Karpas-422 (cell line): ENCODE data around the gene APRT. TPM values are rescaled to one million over a fixed set of nuclear protein-coding genes. Genes with fewer than 3 reads are reported as not detected.

ENCODE experiments used
- DNase-seq: peaks from one replicate; pipeline ENCODE4 v3.0.0-alpha.2; 2015
- H2AFZ ChIP-seq: fragments of 200-600 bp; sonication (generic); 2 replicates; pipeline ENCODE4 v1.6.1; 2014; ENCODE audit warnings: antibody characterized with exemption, low read length, mixed read lengths
- H3K27ac ChIP-seq: fragments of 200-600 bp; sonication (generic); 2 replicates; pipeline ENCODE4 v1.5.1; 2014; ENCODE audit warnings: mild to moderate bottlenecking, low read length, moderate library complexity
- H3K27me3 ChIP-seq: fragments of 200-600 bp; sonication (generic); 2 replicates; pipeline ENCODE4 v1.6.1; 2014; ENCODE audit warnings: low read length, mixed read lengths
- H3K36me3 ChIP-seq: fragments of 200-600 bp; sonication (generic); 2 replicates; pipeline ENCODE4 v1.6.1; 2014; ENCODE audit warnings: low read length, mixed read lengths; ENCODE audit not compliant: insufficient read depth
- H3K4me1 ChIP-seq: fragments of 200-600 bp; sonication (generic); 2 replicates; pipeline ENCODE4 v1.6.1; 2014; ENCODE audit warnings: mild to moderate bottlenecking, low read length, mixed read lengths
- H3K4me2 ChIP-seq: fragments of 200-600 bp; sonication (generic); 2 replicates; pipeline ENCODE4 v1.6.1; 2014; ENCODE audit warnings: low read length, low read depth, mild to moderate bottlenecking; ENCODE audit not compliant: poor library complexity, severe bottlenecking
- H3K4me3 ChIP-seq: fragments of 200-600 bp; sonication (generic); 2 replicates; pipeline ENCODE4 v1.5.1; 2014; ENCODE audit warnings: mild to moderate bottlenecking, antibody characterized with exemption, low read length, mixed read lengths
- H3K79me2 ChIP-seq: fragments of 200-600 bp; sonication (generic); 2 replicates; pipeline ENCODE4 v1.6.1; 2014; ENCODE audit warnings: mild to moderate bottlenecking, low read length, mixed read lengths
- H3K9ac ChIP-seq: fragments of 200-600 bp; sonication (generic); 2 replicates; pipeline ENCODE4 v1.6.0; 2014; ENCODE audit warnings: low read length
- H3K9me2 ChIP-seq: fragments of 200-600 bp; sonication (generic), shearing (Covaris generic); replicated peaks from 2 replicates; pipeline ENCODE4 v1.6.0; 2014; ENCODE audit warnings: mild to moderate bottlenecking, low read length, moderate library complexity; ENCODE audit not compliant: insufficient read depth
- H3K9me3 ChIP-seq: fragments of 300-700, 200-600 bp; sonication (generic); 2 replicates; pipeline ENCODE4 v1.6.1; 2014; ENCODE audit warnings: low read length, mixed read lengths
- H4K20me1 ChIP-seq: fragments of 200-600 bp; sonication (generic); 2 replicates; pipeline ENCODE4 v1.6.1; 2014; ENCODE audit warnings: mild to moderate bottlenecking, antibody characterized with exemption, low read length, low read depth; ENCODE audit not compliant: insufficient read depth
- total RNA-seq: library from RNA; depleted of rRNA; stranded (reverse); fragments of >200 nt; shearing (Covaris generic); gene quantifications from 2 replicates; pipeline ENCODE4 v1.2.3, GENCODE V29; 2014; ENCODE audit warnings: low replicate concordance

APRT gene
- total RNA-seq, 1 experiment from 2014 or later: 193 TPM

DNA sequence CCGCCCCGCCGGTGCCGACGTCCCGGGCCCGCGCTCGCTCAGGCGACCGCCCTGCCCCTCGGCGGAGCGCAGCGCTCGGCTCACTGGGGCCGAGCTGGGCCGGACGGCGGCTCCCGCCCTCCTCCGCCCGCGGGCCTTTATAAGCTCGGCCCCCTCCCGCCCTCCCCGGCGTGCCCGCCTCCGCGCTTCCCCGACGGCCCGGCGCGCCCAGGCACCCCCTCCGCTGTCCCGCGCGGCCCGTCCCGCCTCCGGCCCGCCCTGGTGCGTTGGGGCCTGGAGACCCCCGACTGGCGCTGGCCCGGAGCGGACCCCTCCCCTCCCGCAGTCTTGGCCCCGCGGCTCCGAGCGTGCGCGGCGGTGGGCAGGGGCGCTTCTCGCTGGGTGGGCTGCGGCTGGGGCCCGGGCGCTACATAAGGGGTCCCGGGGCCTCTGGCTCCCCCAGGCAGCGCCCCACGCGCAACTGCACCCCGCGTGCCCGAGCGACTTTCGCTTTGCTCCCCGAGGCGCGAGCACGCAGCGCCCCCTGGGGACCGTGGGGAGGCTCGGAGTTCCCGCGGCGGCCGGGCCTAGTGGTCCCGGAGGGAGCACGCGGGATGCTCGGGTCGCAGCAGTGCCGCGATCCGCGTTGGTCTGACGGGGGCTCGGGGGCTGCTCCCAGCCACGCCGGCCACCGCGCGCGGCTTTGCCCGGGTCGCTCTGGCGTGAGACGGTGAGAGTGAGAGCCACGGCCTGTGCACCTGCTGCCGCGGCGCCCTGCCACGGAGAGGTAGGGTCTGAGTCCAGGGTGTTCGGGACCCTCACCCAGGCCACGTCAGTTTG, 26.4 kb downstream of the APRT start, which contains the start of gene PIEZO1:
Gene PIEZO1 (minus strand): TSS at position 115 of the 819 bp plus-strand sequence. CDS start 256 bp downstream, outside the sequence.
- H4K20me1 ChIP-seq: no peaks in the 10 kb centered on the region
- H3K4me3 ChIP-seq: peak within 1 kb of the TSS; percentile 63; the same call in 1 of the 2 replicates
- H3K4me1 ChIP-seq: peaks cover 3% of the 10 kb centered on the region
- H3K9ac ChIP-seq: peak within 1 kb of the TSS; percentile 35; the same call in 1 of the 2 replicates
- H3K79me2 ChIP-seq: no peaks in the 10 kb centered on the region
- no peaks in the 10 kb centered on the region for H3K9me3 ChIP-seq
- peak within 1 kb of the TSS; percentile 56 for H3K4me2 ChIP-seq
- H2AFZ ChIP-seq: peak within 1 kb of the TSS; percentile 62
- H3K9me2 ChIP-seq: no peaks in the 10 kb centered on the region
- peak; percentile 73 for DNase-seq
- no peaks in the 10 kb centered on the region for H3K27me3 ChIP-seq
- no peaks in the 10 kb centered on the region for H3K36me3 ChIP-seq
- no peak within 1 kb of the TSS for H3K27ac ChIP-seq

DNA sequence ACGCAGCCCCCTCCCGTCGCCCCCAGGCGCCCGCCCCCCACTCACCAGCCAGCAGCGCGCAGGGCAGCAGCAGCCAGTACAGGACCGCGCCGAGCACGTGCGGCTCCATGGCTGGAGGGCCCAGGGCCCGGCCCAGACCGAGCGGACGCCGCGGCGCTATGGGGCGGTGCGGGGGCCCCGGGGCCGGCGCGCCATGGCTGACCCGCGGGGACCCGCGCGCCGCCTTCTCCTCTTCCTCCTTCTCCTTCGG, 26.9 kb downstream of the APRT start:
- H3K36me3 ChIP-seq: no peaks in the 10 kb centered on the region
- H3K9me3 ChIP-seq: no peaks in the 10 kb centered on the region
- H3K79me2 ChIP-seq: no peaks in the 10 kb centered on the region
- H3K9me2 ChIP-seq: no peaks in the 10 kb centered on the region
- H3K9ac ChIP-seq: no peak overlapping the region
- H3K4me1 ChIP-seq: peaks cover 3% of the 10 kb centered on the region
- no peak overlapping the region for H3K4me3 ChIP-seq
- DNase-seq: no peak
- no peak overlapping the region for H3K27ac ChIP-seq
- no peak overlapping the region for H3K4me2 ChIP-seq
- no peak overlapping the region for H2AFZ ChIP-seq
- no peaks in the 10 kb centered on the region for H3K27me3 ChIP-seq
- no peaks in the 10 kb centered on the region for H4K20me1 ChIP-seq

DNA sequence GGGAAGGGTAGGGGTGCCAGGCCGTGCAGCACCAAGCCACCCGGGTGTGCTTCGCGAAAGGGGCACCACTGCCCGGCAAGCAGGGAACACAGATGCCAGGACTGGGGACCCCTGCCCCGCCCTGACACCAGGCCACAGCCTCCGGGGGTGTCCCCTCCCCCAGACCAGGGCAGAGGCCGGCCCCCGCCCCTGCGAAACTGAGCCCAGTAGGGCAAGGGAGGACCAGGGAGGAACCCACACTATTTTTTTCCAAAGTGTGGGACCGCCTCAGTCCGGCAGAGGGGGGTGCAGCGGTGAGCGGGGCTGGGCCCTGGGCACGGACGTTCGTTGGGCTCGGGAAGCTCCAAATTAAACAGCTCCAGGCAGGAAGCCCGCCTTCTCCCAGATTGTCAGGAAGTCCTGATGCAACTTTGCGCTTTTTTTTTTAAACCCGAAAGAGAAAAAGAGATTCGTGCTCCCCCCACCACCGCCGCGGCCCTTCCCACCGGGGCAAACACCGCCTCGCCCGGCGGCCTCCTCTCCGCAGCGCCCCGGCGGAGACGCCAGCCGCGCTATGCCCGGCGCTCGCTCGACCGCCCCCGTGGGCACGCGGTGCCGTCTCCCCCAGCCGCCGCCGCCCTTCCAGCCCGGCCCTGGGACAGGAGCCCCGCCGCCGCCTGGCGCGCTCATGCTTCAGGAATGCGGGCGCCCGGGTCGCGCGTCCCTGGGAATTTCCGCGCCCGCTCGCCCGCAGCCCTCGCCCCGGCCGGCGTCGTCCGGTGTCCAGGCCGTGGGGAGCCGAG, 27.5 kb downstream of the APRT start:
- H3K4me2 ChIP-seq: no peak overlapping the region
- H3K4me3 ChIP-seq: no peak overlapping the region
- no peaks in the 10 kb centered on the region for H3K79me2 ChIP-seq
- no peak overlapping the region for H2AFZ ChIP-seq
- H3K27ac ChIP-seq: no peak overlapping the region
- no peak for DNase-seq
- H3K36me3 ChIP-seq: no peaks in the 10 kb centered on the region
- H3K9me3 ChIP-seq: no peaks in the 10 kb centered on the region
- peaks cover 3% of the 10 kb centered on the region for H3K4me1 ChIP-seq
- H3K9ac ChIP-seq: no peak overlapping the region
- no peaks in the 10 kb centered on the region for H4K20me1 ChIP-seq
- H3K9me2 ChIP-seq: no peaks in the 10 kb centered on the region
- no peaks in the 10 kb centered on the region for H3K27me3 ChIP-seq

GRCh38 chr16:88783391-88784073, 28.2 kb downstream of the APRT start:
- H3K27ac ChIP-seq: no peak overlapping the region
- DNase-seq: no peak
- H3K79me2 ChIP-seq: no peaks in the 10 kb centered on the region
- peaks cover 3% of the 10 kb centered on the region for H3K4me1 ChIP-seq
- no peaks in the 10 kb centered on the region for H3K27me3 ChIP-seq
- H3K9ac ChIP-seq: no peak overlapping the region
- H4K20me1 ChIP-seq: no peaks in the 10 kb centered on the region
- H3K4me2 ChIP-seq: no peak overlapping the region
- H2AFZ ChIP-seq: no peak overlapping the region
- no peak overlapping the region for H3K4me3 ChIP-seq
- H3K9me2 ChIP-seq: no peaks in the 10 kb centered on the region
- no peaks in the 10 kb centered on the region for H3K36me3 ChIP-seq
- no peaks in the 10 kb centered on the region for H3K9me3 ChIP-seq

GRCh38 chr16:88782454-88783390, 29.0 kb downstream of the APRT start:
- H3K79me2 ChIP-seq: no peaks in the 10 kb centered on the region

GRCh38 chr16:88781140-88782077, 30.3 kb downstream of the APRT start:
- Histone ChIP-seq H3K4me2 (no peak overlapping the region), H3K79me2 (no peaks in the 10 kb centered on the region), H3K27me3 (no peaks in the 10 kb centered on the region), H3K4me3 (no peak overlapping the region), H3K9me3 (no peaks in the 10 kb centered on the region), H3K36me3 (no peaks in the 10 kb centered on the region), H3K27ac (no peak overlapping the region), H3K9me2 (no peaks in the 10 kb centered on the region), H2AFZ (no peak overlapping the region), H3K4me1 (peaks cover 3% of the 10 kb centered on the region), H4K20me1 (no peaks in the 10 kb centered on the region), H3K9ac (no peak overlapping the region)
- no peak for DNase-seq

More at GRCh38 chr16:88782454-88783390, 29.0 kb downstream of the APRT start:
- no peak overlapping the region for H3K9ac ChIP-seq
- no peaks in the 10 kb centered on the region for H4K20me1 ChIP-seq
- H3K4me3 ChIP-seq: no peak overlapping the region
- H3K36me3 ChIP-seq: no peaks in the 10 kb centered on the region
- H2AFZ ChIP-seq: no peak overlapping the region
- H3K4me2 ChIP-seq: no peak overlapping the region
- no peaks in the 10 kb centered on the region for H3K27me3 ChIP-seq
- H3K9me2 ChIP-seq: no peaks in the 10 kb centered on the region
- H3K9me3 ChIP-seq: no peaks in the 10 kb centered on the region
- H3K27ac ChIP-seq: no peak overlapping the region
- peaks cover 3% of the 10 kb centered on the region for H3K4me1 ChIP-seq
- DNase-seq: no peak
